A204.1 (cell line): Measurements from ENCODE around the gene HBA1.
"Not testable (repeated sequence)": the region's sequence is repeated elsewhere in the genome, so short reads cannot be mapped to it uniquely, and the experiment has no call there.

Source experiments
- FAIRE-seq: peaks from 2 replicates; lab custom pipeline; 2012; peaks lifted over from hg19 to GRCh38; lab: Jason Lieb, UNC

Gene HBA1

DNA sequence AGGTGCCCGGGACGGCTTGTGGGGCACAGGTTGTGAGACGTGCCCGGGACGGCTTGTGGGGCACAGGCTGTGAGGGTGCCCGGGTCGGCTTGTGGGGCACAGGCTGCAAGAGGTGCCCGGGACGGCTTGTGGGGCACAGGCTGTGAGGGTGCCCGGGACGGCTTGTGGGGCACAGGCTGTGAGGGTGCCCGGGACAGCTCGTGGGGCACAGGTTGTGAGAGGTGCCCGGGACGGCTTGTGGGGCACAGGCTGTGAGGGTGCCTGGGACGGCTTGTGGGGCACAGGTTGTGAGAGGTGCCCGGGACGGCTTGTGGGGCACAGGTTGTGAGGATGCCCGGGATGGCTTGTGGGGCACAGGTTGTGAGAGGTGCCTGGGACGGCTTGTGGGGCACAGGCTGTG, 16.2 kb upstream of the HBA1 start:
- not testable (repeated sequence) for FAIRE-seq

DNA sequence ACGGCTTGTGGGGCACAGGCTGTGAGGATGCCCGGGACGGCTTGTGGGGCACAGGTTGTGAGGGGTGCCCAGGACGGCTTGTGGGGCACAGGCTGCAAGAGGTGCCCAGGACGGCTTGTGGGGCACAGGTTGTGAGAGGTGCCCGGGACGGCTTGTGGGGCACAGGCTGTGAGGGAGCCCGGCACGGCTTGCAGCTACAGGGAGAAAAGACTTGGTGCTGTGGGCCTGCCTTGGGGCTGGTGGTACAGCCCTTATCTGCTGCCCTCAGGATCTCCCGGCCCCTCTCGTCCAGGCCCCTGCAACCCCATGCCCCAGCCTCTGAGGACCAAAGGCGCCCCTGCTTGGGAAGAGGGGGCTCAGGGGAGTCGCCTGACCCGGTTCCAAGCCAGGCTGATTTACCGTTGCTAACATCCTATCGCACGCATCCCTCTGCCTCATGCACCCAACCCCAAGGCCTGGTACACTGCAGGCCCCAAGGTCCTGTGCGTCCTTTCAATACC, 15.7 kb upstream of the HBA1 start:
- no peak for FAIRE-seq

DNA sequence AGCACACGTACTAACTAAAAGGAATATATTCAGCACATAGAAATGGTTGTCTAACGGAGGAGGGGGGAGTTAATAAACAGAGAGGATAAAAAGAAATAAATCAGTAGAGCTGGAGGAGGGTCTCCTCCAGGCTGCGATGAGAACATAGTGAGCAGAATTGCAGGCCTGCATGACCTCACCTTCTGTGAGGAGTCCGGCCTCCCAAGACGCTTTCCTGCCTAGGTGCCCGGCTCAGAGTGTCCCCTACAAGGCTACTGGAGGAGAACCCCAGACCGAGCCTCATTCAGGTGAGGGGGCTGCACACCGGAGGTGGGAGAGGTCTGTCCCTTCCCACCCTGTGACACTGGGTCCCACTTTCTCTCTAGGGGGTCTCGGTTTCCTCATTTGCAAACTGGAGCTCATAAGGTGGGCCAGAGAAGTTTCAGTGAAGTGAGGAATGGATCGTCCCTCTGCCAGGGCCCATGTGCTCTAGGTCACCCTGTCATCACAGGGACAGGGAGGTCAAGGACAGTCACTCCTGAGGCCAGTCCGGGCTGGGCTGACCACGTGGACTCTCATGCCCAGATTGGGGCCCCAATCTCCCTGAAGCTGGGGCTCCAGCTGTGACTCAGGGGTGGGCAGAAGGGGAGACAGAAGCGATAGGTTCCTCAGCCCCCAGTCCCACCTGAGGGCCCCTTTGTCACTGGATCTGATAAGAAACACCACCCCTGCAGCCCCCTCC, 14.0 kb upstream of the HBA1 start:
- FAIRE-seq = no peak

DNA sequence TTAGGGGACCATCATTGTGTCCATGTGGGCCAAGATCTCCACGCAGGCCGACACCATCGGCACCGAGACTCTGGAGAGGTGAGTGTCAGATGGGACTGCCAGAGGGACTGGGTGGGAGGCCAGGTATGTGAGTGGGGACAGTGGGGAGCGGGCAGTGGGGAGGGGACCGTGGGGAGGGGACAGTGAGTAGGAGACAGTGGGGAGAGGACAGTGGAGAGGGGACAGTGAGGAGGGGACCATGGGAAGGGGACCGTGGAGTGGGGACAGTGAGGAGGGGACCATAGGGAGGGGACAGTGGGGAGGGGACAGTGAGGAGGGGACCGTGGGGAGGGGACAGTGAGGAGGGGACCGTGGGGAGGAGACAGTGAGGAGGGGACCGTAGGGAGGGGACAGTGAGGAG, 13.3 kb upstream of the HBA1 start:
- FAIRE-seq = not testable (repeated sequence)

DNA sequence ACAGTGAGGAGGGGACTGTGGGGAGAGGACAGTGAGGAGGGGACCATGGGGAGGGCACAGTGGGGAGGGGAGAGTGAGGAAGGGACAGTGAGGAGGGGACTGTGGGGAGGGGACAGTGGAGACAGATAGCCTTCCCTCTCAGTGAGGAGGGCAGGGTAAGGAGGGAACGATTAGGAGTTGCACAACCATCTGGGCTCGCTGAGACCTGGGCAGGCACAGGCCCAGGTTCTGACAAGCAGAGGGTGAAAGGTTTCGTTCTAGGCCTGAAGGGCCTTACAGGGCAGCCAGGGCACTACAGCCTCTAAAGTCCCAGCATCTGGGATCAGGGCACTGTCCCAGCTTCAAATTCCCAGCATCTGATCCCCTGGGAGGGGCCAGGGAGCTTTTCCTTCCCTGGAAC, 12.8 kb upstream of the HBA1 start:
- FAIRE-seq = not testable (repeated sequence)

DNA sequence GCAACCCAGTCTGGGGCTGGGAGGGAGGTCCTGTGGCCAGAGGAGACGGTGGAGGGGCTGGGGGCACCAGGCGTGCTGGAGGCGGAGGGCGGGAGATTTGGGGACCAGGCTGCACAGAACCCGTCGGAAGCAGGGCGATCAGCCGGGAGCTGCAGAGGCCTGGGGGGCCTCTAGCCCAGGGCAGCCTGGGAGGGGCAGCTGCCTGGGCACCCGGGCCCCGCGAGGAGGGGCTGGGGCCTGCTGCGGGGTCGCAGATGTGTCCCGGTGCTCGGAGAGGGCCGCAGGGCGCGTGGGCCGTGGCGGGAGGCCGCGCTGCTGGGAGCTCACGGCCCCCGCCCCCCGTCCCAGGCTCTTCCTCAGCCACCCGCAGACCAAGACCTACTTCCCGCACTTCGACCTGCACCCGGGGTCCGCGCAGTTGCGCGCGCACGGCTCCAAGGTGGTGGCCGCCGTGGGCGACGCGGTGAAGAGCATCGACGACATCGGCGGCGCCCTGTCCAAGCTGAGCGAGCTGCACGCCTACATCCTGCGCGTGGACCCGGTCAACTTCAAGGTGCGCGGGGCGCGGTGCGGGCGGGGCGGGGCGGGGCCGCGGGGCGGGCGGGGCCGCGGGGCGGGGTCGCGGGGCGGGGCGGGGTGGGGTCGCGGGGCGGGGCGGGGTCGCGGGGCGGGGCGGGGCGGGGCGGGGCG, 12.2 kb upstream of the HBA1 start:
- FAIRE-seq = not testable (repeated sequence)

DNA sequence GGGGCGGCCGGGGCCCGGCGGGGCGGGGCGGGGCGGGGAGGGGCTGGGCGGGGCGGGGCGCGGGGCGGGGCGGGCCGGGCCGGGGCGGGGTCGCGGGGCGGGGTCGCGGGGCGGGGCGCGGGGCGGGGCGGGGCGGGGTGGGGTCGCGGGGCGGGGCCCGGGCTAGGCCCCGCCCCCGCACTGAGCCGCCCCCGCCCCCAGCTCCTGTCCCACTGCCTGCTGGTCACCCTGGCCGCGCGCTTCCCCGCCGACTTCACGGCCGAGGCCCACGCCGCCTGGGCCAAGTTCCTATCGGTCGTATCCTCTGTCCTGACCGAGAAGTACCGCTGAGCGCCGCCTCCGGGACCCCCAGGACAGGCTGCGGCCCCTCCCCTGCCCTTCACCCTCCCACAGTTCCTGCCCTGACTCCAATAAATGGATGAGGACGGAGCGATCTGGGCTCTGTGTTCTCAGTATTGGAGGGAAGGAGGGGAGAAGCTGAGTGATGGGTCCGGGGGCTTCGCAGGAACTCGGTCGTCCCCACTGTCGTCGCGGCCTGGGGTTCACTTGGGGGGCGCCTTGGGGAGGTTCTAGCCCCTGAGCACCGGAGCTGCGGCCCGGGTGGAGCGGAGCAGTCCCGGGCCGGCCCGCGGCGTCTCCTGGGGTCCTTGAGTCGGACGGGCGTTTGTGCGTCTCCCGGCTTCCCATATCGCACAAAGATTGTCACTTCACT, 11.5 kb upstream of the HBA1 start:
- no peak for FAIRE-seq

DNA sequence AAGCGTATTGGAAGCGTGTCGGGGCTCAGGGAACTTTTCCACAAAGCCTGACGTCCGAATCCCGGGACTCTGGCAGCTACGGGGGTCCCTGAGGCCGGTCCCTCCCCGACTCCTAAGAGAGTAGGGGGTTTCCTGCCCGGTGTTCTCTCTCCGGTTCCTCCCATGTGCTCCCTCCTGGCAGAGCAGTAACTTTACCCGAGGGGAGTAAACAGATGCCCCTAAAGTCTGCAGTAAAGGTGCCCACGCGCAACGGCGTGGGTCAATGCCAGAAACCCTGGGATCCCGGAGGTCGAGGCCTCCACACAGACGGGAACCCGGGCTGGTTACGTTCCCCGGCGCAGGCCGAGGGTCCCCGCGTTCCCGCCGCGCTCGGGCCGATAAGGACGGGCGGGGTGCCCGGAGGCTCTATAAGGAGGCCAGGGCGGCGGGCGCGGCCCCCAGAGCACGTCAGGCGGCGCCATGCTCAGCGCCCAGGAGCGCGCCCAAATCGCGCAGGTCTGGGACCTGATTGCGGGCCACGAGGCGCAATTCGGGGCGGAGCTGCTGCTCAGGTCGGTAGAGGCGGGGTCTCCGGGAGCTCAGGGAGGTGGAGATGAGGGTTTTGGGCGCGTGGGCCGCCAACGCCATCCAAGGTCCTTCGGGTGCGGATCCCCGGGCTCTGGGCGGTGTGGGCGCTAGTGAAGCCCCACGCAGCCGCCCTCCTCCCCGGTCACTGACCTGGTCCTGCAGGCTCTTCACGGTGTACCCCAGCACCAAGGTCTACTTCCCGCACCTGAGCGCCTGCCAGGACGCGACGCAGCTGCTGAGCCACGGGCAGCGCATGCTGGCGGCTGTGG, 10.7 kb upstream of the HBA1 start, which contains the start of gene HBM:
Gene HBM (plus strand): TSS at position 440 of the 836 bp plus-strand sequence. CDS start 20 bp downstream, at position 460.
- FAIRE-seq = no peak

DNA sequence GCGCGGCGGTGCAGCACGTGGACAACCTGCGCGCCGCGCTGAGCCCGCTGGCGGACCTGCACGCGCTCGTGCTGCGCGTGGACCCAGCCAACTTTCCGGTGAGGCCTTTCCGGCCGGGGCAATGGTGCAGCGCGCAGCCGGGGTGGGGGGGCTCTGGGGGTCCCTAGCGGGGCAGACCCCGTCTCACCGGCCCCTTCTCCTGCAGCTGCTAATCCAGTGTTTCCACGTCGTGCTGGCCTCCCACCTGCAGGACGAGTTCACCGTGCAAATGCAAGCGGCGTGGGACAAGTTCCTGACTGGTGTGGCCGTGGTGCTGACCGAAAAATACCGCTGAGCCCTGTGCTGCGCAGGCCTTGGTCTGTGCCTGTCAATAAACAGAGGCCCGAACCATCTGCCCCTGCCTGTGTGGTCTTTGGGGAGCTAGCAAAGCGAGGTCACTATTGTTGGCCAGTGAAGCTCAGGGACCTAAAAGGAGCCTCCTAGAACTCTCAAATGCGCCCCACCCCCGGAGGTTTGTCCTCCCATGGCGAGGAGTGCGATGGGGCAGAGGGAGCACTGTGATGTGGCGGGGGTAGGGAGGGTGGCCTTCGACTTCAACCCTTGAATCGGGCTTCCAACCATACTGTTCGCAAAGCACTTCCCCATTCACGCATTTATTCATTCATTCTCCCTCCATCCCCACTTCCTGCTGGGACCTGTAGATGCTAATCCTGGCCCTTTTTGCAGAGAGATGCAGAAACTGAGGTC, 9.9 kb upstream of the HBA1 start:
- no peak for FAIRE-seq

DNA sequence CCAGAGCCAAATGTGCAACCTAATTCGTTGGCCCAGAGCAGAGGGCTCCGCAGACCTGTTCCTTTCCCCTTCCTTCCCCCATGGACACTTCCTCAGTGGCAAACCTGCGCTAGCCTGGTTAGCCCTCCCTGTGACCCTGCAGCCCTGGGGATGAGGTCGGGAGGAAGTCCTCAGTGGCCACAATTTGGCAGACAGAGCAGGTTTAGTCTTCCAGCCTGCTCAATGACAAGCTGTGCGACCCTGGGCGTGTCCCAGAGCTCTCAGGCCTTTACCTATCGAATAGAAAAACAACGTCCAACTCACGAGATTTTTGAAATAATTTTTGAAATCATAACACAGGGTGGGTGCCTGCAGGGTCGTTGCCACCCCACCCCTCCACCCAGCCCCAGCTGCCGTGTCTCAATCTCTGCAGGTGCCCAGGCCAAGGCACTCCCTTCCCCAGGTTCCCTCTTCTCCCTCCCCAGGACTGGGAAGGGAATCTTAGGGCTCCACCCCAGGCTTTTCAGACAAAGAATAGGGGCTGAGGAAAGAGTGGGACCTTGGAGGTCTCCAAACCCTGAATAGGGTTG, 9.3 kb upstream of the HBA1 start:
- FAIRE-seq = no peak

DNA sequence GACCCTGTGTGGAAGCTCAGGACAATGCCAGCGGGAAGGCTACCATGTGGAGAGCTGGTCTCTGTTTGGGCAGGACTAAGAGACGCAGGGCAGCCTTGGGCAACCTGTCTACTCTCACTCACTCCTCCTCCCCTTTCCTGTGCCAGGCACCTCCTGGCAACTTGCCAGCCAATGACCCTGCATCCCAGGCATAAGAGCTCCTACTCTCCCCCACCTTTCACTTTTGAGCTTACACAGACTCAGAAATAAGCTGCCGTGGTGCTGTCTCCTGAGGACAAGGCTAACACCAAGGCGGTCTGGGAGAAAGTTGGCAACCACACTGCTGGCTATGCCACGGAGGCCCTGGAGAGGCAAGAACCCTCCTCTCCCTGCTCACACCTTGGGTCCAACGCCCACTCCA, 8.1 kb upstream of the HBA1 start:
- no peak for FAIRE-seq

DNA sequence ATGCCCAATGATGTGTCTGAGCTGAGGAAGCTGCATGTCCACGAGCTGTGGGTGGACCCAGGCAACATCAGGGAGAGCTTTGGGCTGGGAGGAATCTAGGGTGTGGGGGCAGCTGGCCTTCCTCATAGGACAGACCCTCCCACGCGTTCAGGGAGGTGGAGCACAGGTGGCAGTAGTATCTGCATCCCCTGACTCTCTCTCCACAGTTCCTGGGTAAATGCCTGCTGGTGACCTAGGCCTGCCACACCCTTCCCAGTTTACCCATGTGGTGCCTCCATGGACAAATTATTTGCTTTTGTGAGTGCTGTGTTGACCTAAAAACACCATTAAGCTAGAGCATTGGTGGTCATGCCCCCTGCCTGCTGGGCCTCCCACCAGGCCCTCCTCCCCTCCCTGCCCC, 7.5 kb upstream of the HBA1 start:
- FAIRE-seq = no peak

DNA sequence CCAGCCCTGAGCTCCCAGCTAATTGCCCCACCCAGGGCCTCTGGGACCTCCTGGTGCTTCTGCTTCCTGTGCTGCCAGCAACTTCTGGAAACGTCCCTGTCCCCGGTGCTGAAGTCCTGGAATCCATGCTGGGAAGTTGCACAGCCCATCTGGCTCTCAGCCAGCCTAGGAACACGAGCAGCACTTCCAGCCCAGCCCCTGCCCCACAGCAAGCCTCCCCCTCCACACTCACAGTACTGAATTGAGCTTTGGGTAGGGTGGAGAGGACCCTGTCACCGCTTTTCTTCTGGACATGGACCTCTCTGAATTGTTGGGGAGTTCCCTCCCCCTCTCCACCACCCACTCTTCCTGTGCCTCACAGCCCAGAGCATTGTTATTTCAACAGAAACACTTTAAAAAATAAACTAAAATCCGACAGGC, 6.4 kb upstream of the HBA1 start:
- not testable (repeated sequence) for FAIRE-seq

DNA sequence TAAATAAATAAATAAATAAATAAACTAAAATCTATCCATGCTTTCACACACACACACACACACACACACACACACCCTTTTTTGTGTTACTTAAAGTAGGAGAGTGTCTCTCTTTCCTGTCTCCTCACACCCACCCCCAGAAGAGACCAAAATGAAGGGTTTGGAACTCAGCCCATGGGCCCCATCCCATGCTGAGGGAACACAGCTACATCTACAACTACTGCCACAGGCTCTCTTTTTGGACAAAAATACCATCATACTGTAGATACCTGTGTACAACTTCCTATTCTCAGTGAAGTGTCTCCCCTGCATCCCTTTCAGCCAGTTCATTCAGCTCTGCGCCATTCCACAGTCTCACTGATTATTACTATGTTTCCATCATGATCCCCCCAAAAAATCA, 5.7 kb upstream of the HBA1 start:
- FAIRE-seq = no peak

DNA sequence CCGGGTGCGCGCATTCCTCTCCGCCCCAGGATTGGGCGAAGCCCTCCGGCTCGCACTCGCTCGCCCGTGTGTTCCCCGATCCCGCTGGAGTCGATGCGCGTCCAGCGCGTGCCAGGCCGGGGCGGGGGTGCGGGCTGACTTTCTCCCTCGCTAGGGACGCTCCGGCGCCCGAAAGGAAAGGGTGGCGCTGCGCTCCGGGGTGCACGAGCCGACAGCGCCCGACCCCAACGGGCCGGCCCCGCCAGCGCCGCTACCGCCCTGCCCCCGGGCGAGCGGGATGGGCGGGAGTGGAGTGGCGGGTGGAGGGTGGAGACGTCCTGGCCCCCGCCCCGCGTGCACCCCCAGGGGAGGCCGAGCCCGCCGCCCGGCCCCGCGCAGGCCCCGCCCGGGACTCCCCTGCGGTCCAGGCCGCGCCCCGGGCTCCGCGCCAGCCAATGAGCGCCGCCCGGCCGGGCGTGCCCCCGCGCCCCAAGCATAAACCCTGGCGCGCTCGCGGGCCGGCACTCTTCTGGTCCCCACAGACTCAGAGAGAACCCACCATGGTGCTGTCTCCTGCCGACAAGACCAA, 4.0 kb upstream of the HBA1 start, which contains the start of gene HBA2:
Gene HBA2 (plus strand): TSS at position 503 of the 568 bp plus-strand sequence. CDS start 37 bp downstream, at position 540.
- FAIRE-seq = not testable (repeated sequence)

DNA sequence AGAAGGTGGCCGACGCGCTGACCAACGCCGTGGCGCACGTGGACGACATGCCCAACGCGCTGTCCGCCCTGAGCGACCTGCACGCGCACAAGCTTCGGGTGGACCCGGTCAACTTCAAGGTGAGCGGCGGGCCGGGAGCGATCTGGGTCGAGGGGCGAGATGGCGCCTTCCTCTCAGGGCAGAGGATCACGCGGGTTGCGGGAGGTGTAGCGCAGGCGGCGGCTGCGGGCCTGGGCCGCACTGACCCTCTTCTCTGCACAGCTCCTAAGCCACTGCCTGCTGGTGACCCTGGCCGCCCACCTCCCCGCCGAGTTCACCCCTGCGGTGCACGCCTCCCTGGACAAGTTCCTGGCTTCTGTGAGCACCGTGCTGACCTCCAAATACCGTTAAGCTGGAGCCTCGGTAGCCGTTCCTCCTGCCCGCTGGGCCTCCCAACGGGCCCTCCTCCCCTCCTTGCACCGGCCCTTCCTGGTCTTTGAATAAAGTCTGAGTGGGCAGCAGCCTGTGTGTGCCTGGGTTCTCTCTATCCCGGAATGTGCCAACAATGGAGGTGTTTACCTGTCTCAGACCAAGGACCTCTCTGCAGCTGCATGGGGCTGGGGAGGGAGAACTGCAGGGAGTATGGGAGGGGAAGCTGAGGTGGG, 3.1 kb upstream of the HBA1 start:
- FAIRE-seq = not testable (repeated sequence)

DNA sequence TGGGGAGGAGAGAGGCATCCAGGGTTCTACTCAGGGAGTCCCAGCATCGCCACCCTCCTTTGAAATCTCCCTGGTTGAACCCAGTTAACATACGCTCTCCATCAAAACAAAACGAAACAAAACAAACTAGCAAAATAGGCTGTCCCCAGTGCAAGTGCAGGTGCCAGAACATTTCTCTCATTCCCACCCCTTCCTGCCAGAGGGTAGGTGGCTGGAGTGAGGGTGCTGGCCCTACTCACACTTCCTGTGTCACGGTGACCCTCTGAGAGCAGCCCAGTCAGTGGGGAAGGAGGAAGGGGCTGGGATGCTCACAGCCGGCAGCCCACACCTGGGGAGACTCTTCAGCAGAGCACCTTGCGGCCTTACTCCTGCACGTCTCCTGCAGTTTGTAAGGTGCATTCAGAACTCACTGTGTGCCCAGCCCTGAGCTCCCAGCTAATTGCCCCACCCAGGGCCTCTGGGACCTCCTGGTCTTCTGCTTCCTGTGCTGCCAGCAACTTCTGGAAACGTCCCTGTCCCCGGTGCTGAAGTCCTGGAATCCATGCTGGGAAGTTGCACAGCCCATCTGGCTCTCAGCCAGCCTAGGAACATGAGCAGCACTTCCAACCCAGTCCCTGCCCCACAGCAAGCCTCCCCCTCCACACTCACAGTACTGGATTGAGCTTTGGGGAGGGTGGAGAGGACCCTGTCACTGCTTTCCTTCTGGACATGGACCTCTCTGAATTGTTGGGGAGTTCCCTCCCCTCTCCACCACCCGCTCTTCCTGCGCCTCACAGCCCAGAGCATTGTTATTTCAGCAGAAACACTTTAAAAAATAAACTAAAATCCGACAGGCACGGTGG, 2.3 kb upstream of the HBA1 start:
- not testable (repeated sequence) for FAIRE-seq

DNA sequence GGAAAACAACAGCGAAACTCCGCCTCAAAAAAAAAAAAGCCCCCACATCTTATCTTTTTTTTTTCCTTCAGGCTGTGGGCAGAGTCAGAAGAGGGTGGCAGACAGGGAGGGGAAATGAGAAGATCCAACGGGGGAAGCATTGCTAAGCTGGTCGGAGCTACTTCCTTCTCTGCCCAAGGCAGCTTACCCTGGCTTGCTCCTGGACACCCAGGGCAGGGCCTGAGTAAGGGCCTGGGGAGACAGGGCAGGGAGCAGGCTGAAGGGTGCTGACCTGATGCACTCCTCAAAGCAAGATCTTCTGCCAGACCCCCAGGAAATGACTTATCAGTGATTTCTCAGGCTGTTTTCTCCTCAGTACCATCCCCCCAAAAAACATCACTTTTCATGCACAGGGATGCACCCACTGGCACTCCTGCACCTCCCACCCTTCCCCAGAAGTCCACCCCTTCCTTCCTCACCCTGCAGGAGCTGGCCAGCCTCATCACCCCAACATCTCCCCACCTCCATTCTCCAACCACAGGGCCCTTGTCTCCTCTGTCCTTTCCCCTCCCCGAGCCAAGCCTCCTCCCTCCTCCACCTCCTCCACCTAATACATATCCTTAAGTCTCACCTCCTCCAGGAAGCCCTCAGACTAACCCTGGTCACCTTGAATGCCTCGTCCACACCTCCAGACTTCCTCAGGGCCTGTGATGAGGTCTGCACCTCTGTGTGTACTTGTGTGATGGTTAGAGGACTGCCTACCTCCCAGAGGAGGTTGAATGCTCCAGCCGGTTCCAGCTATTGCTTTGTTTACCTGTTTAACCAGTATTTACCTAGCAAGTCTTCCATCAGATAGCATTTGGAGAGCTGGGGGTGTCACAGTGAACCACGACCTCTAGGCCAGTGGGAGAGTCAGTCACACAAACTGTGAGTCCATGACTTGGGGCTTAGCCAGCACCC, 1.2 kb upstream of the HBA1 start:
- FAIRE-seq = no peak
